ENCODE results near the gene MIER1.
"Not testable (repeated sequence)": the region's sequence is repeated elsewhere in the genome, so short reads cannot be mapped to it uniquely, and the experiment has no call there.

MIER1 gene

GRCh38 chr1:66938613-66939012 lies 13.8 kb downstream of the MIER1 start:
- DNase-seq, result peak; percentile 58

- DNase-seq, result no peak
Measured at GRCh38 chr1:66940981-66941380, 16.2 kb downstream of the MIER1 start.

- DNase-seq, result no peak
Measured at GRCh38 chr1:66943361-66943969, 18.7 kb downstream of the MIER1 start.

GRCh38 chr1:66944330-66945274 lies 19.8 kb downstream of the MIER1 start:
- DNase-seq, result no peak

- DNase-seq, result no peak
Measured at GRCh38 chr1:66945316-66945715, 20.5 kb downstream of the MIER1 start.

GRCh38 chr1:66947267-66947666 lies 22.5 kb downstream of the MIER1 start:
- peak; percentile 39 for DNase-seq

- DNase-seq, result no peak
Measured at GRCh38 chr1:66951513-66951912, 26.7 kb downstream of the MIER1 start.

- DNase-seq, result no peak
Measured at GRCh38 chr1:66954208-66954607, 29.4 kb downstream of the MIER1 start.

- DNase-seq, result no peak
Measured at GRCh38 chr1:66957938-66958337, 33.1 kb downstream of the MIER1 start.

GRCh38 chr1:66966188-66966873 lies 41.5 kb downstream of the MIER1 start:
- not testable (repeated sequence) for DNase-seq

- no peak for DNase-seq
Measured at GRCh38 chr1:66968574-66968973, 43.8 kb downstream of the MIER1 start.

GRCh38 chr1:66978201-66978600 lies 53.4 kb downstream of the MIER1 start:
- no peak for DNase-seq

- not testable (repeated sequence) for DNase-seq
Measured at GRCh38 chr1:66979621-66980020, 54.8 kb downstream of the MIER1 start.

- DNase-seq, result no peak
Measured at GRCh38 chr1:66980745-66981367, 56.1 kb downstream of the MIER1 start.

- DNase-seq, result no peak
Measured at GRCh38 chr1:66981679-66982078, 56.9 kb downstream of the MIER1 start.

GRCh38 chr1:66982561-66983260 lies 57.9 kb downstream of the MIER1 start:
- DNase-seq, result no peak

GRCh38 chr1:66984491-66984890 lies 59.7 kb downstream of the MIER1 start:
- DNase-seq, result no peak

- DNase-seq, result no peak
Measured at GRCh38 chr1:66985835-66986234, 61.0 kb downstream of the MIER1 start.

GRCh38 chr1:66993076-66993475 lies 68.3 kb downstream of the MIER1 start:
- DNase-seq, result no peak

- peak; percentile 88 for DNase-seq
Measured at GRCh38 chr1:66996018-66996682, 71.4 kb downstream of the MIER1 start.

GRCh38 chr1:66998972-66999371 lies 74.2 kb downstream of the MIER1 start:
- peak; percentile 61 for DNase-seq

Measured in MV-4-11 (cell line).